B cell (primary cell): ENCODE measurements around the gene TBC1D3B.

Source experiments
- CTCF ChIP-seq: fragments of 200-600 bp; IDR thresholded peaks from one replicate; pipeline ENCODE4 v1.8.0; 2022; ENCODE audit warnings: antibody characterized with exemption, mild to moderate bottlenecking
- EZH2 ChIP-seq: IDR thresholded peaks from 2 replicates; pipeline ENCODE4 v1.6.1; 2012; ENCODE audit warnings: borderline replicate concordance, low read depth, mild to moderate bottlenecking, moderate library complexity, low read length; ENCODE audit not compliant: insufficient read depth, poor library complexity, severe bottlenecking

- peak; percentile 55 for TF ChIP-seq CTCF
- TF ChIP-seq EZH2: no peak
These were observed 27.1 kb downstream of the TBC1D3B start for GRCh38 chr17:36149296-36149820.
